ENCODE results near the gene TMEM237.
"Not testable (repeated sequence)": the region's sequence is repeated elsewhere in the genome, so short reads cannot be mapped to it uniquely, and the experiment has no call there.

TMEM237 gene, protein sequence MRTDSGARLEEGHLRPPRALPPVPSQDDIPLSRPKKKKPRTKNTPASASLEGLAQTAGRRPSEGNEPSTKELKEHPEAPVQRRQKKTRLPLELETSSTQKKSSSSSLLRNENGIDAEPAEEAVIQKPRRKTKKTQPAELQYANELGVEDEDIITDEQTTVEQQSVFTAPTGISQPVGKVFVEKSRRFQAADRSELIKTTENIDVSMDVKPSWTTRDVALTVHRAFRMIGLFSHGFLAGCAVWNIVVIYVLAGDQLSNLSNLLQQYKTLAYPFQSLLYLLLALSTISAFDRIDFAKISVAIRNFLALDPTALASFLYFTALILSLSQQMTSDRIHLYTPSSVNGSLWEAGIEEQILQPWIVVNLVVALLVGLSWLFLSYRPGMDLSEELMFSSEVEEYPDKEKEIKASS

DNA sequence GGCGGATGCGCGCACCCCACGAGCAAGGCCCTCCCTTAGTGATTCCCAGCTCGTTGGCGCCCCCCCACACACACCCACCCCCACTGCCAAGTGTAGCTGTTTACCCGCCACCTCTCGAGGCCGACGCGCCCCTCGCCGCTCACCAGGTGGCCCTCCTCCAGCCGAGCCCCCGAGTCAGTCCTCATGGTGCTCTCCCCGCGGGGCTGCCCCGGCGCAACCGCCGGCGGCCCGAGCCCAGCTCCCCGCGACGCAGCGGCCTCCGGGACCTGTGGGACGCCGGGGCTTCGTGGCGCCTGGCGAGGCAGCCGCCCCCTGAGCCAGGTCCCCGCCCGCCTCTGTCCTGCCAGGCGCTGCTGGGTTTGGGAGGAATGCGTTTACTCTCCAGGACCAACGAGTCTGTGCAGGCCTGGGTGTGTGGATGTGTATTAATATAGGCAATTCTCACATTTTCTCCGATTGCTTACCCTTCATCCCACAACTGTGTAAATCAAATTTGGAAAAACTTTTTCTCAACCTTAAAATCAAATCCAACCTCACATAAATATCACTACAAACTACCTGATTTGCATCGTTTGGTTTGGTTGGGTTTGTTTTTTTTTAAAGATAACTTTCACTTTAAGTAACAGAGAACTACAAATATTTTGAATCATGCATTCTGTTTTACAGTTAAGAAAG lies at the start of gene TMEM237:
TMEM237 (minus strand) TSS at position 288 of the 675 bp plus-strand sequence; CDS start at position 185, 103 bp downstream.
- peak; percentile 35 for DNase-seq (ENCODE audit: insufficient read length, low spot score)
- peak; percentile 70 for FAIRE-seq

GRCh38 chr2:201685156-201685555 lies 41.9 kb upstream of the TMEM237 start:
- DNase-seq (ENCODE audit: insufficient read length, low spot score) (no peak), FAIRE-seq (no peak)

DNA sequence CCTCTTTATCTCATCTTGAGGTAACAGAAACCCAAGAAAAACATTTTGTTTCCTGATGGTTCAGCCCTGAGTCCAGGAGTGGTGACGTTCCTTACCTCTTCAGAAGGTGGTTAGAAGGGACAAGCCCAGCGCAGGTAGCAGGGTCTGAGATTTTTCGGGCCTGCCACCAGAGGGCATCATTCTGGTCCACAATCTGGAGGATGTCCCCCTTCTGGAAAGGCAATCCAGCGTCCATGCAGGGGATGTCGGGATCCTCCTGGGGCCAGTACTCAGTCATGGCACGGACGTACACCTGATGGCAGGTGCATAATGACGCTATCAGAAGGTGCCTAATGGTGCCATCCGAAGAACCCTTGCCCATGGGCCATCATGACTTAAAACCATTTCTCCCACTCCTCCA lies 37.4 kb upstream of the TMEM237 start:
- no peak for FAIRE-seq
- DNase-seq (ENCODE audit: insufficient read length, low spot score), result peak; percentile 32

DNA sequence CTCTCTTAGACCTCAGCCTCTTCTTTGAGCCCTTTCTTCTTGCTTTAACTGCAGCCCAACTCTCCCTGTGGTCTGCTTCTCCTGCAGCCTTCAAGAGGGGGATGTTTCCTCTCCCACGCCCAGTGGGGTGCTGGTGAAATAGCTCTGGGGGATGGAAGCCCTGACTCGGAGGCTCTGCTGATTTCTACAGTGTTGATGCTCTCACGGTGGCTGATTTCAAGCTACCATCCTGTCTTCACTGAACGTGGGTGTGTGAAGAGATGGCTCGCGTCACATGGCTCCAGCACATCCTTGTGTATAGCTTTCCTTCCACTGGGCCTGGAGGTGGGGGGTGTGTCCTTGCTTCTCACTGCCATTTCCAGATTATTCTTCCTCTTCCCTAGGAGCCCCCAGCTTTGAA lies 35.1 kb upstream of the TMEM237 start:
- no peak for DNase-seq (ENCODE audit: insufficient read length, low spot score)
- FAIRE-seq, result no peak

DNA sequence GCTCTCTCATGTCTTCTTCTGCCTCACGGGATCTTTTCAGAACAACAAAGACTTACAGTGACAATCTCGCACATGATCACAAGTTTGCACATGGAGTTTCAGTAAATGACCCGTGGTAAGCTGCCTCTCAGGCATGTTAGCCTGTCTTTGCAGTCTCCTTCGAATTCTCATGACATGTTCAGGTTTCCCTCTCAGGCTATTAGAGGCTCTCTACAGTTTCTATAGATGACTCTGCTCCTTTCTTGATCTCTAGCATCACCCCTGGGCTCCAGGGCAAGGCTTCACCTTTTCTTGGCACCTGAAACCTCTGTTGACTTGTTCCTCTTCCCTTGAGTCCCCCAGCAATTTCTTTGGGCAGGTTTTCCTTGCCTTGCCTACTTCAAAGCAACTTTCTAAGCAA lies 32.2 kb upstream of the TMEM237 start:
- FAIRE-seq, result no peak
- DNase-seq (ENCODE audit: insufficient read length, low spot score), result no peak

DNA sequence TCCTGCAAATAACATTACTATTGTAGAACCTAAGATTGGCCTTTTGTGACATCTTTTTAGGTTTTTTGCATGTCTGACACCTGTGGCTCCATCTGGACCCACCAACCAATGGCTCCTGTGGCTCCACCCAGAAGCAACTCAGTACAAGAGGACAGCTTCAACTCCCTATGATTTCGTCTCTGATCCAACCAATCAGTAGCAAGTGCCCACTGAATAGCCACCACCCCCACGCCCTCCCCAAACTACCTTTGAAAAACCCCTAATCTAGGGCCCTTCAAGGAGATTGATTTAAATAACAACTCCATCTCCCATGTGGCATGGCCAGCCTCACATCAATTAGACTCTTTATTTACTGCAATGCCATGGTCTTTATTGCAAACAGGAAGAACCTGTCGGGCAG lies 31.5 kb upstream of the TMEM237 start:
- FAIRE-seq, result no peak

GRCh38 chr2:201674298-201674697 lies 31.0 kb upstream of the TMEM237 start:
- no peak for DNase-seq (ENCODE audit: insufficient read length, low spot score)
- FAIRE-seq, result no peak

More for the DNA sequence above, 31.5 kb upstream of the TMEM237 start:
- DNase-seq (ENCODE audit: insufficient read length, low spot score), result no peak

GRCh38 chr2:201673546-201673945 lies 30.2 kb upstream of the TMEM237 start:
- no peak for FAIRE-seq
- DNase-seq (ENCODE audit: insufficient read length, low spot score), result no peak

DNA sequence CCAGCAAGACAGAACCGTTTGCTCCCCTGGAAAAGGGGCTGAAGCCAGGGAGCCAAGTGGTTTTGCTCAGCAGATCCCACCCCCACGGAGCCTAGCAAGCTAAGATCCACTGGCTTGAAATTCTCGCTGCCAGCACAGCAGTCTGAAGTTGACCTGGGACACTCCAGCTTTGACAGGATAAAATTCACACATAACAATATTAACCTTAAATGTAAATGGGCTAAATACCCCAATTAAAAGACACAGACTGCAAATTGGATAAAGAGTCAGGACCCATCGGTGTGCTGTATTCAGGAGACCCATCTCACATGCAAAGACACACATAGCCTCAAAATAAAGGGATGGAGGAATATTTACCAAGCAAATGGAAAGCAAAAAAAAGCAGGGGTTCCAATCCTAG lies 27.9 kb upstream of the TMEM237 start:
- FAIRE-seq; DNase-seq (ENCODE audit: insufficient read length, low spot score): not testable (repeated sequence)

- DNase-seq (ENCODE audit: insufficient read length, low spot score) (no peak), FAIRE-seq (no peak)
Measured at GRCh38 chr2:201669865-201670264, 26.6 kb upstream of the TMEM237 start.

DNA sequence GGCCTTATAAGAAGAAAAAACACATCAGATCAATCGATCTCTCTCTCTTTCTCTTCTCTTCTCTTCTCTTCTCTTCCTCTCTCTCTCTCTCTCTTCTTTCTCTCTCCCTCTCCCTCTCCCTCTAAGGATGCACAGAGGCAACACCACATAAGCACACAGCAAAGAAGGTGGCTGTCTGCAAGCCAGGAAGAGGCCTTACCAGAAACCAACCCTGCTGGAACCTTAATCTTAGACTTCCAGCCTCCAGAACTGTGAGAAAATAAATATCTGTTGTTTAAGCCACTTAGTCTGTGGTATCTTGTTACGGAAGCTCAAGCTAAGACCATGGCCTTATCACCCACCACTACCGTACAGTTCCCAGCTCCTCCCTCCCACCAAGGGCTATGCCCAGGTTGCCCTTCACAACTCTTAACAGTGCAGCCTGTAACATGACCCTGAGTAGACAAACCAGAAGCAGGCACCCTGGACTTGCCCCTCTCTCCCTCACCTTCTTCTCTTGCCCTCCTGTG lies 25.2 kb upstream of the TMEM237 start:
- no peak for DNase-seq (ENCODE audit: insufficient read length, low spot score)
- FAIRE-seq, result no peak

- DNase-seq (ENCODE audit: insufficient read length, low spot score) (no peak), FAIRE-seq (no peak)
Measured at GRCh38 chr2:201664334-201664733, 21.0 kb upstream of the TMEM237 start.

DNA sequence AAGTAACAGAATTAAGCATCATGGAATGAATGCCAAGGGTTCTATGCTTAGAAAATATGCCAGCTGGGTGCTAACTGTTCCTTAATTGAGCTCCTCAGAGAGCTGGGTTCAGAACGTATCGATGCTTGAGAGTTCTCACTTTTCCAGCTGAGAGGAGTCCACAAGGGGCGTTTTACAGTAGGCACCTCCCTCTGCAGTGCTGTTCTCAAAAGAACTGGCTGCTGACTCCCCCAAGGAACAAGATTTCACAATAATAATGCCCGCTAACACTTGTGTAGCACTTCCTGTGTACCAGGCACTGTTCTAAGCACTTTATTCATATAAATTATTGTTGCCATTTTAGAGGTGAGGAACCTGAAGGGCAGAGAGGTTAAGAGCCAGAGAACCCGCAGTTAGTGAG lies 18.1 kb upstream of the TMEM237 start:
- FAIRE-seq (no peak), DNase-seq (ENCODE audit: insufficient read length, low spot score) (no peak)

GRCh38 chr2:201660293-201660895 lies 17.1 kb upstream of the TMEM237 start:
- no peak for FAIRE-seq
- no peak for DNase-seq (ENCODE audit: insufficient read length, low spot score)

DNA sequence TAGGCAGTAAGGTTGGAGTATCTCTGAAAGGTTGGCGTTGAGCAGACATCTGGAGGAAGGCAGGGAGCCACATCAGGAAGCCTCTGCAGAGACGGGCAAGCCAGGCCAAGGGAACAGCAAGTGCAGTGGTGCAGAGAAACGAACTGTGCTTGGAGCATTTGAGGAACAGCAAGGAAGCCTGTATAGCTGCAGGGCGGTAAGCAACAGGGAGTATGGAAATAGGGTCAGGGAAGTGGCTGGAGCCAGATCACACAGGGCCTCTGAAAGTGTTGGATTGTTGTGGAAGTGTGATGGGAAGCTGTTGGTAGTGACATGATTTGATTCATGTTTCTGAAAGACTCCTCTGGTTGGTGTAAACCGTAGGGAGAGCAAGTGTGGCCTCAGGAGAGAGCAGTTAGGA lies 13.4 kb upstream of the TMEM237 start:
- FAIRE-seq (no peak), DNase-seq (ENCODE audit: insufficient read length, low spot score) (no peak)

GRCh38 chr2:201656102-201656501 lies 12.8 kb upstream of the TMEM237 start:
- no peak for FAIRE-seq
- no peak for DNase-seq (ENCODE audit: insufficient read length, low spot score)

GRCh38 chr2:201654616-201655384 lies 11.5 kb upstream of the TMEM237 start:
- DNase-seq (ENCODE audit: insufficient read length, low spot score), result no peak
- FAIRE-seq, result no peak

- FAIRE-seq (no peak), DNase-seq (ENCODE audit: insufficient read length, low spot score) (no peak)
Measured at GRCh38 chr2:201653221-201653620, 9.9 kb upstream of the TMEM237 start.

DNA sequence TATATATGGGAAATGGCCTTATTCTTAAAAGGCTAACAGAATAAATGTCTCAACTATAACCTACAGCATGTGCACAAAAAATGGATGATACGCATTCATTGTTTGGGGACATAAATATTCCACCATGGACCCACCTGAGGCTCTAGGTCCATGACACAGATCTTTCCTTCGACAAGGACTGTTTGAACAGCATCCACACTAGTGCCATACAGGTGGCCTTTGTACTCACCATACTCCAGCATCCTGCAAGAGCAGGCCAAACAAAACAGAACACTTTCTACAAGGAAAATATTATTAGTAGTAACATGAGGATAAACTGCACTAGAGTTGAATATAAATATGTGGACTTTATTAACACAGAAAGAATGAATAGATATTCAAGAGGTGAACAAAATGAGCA lies 6.1 kb upstream of the TMEM237 start:
- FAIRE-seq, result no peak

GRCh38 chr2:201647431-201647830 lies 4.1 kb upstream of the TMEM237 start:
- DNase-seq (ENCODE audit: insufficient read length, low spot score), result no peak
- no peak for FAIRE-seq

More for the DNA sequence above, 6.1 kb upstream of the TMEM237 start:
- DNase-seq (ENCODE audit: insufficient read length, low spot score), result no peak

DNA sequence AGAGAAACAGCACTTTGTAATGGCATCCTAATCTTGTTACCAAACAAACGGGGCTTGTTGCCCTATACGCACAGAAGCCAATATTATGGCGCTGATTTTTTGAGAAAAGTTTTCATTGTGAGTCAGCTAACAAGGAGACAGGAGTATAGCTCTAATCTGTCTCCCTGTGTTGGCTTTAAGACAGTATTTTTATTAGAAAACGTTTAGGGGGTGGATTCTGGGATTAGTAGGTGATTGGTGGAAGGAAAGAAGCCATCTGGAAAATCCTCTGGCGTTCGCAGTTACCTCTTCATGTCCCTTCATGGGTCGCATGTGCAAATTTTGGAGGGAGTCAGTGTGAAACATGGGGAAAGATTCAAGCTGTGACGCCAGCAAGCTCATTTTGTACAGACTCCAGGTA lies 698 bp upstream of the TMEM237 start:
- DNase-seq (ENCODE audit: insufficient read length, low spot score), result no peak
- FAIRE-seq, result no peak

Data from GM19239 (cell line).